HepG2 (cell line): Measurements from ENCODE around the gene MUCL3. TPM values are rescaled to one million over a fixed set of nuclear protein-coding genes. Genes with fewer than 3 reads are reported as not detected.

Source experiments
- ARID4A ChIP-seq: sonication (generic); formaldehyde crosslinking; IDR thresholded peaks from 2 replicates; pipeline ENCODE4 v1.5.0; 2020; ENCODE audit warnings: mild to moderate bottlenecking, missing genetic modification reagents, borderline replicate concordance
- ATF2 ChIP-seq: sonication (generic); formaldehyde crosslinking; IDR thresholded peaks from 2 replicates; pipeline ENCODE4 v1.4.0; 2020; ENCODE audit warnings: missing genetic modification reagents
- ATF7-NPFF ChIP-seq: sonication (generic); formaldehyde crosslinking; IDR thresholded peaks from 2 replicates; pipeline ENCODE4 v1.8.1; 2023; ENCODE audit warnings: mild to moderate bottlenecking, low read depth, missing genetic modification reagents, moderate library complexity
- BCL3 ChIP-seq: sonication (generic); formaldehyde crosslinking; IDR thresholded peaks from 2 replicates; pipeline ENCODE4 v1.5.1; 2020; ENCODE audit warnings: mild to moderate bottlenecking, missing genetic modification reagents, moderate library complexity
- BHLHE40 ChIP-seq: IDR thresholded peaks from 2 replicates; pipeline ENCODE4 v1.6.1; 2011; ENCODE audit warnings: low read length, improper control_type of control experiment
- ELF3 ChIP-seq: IDR thresholded peaks from 2 replicates; pipeline ENCODE4 v1.6.1; 2016; ENCODE audit warnings: missing genetic modification reagents, missing compliant biosample characterization
- ELF4 ChIP-seq: sonication (generic); formaldehyde crosslinking; IDR thresholded peaks from 2 replicates; pipeline ENCODE4 v1.5.0; 2020; ENCODE audit warnings: missing genetic modification reagents, mild to moderate bottlenecking, moderate library complexity, borderline replicate concordance
- IKZF5 ChIP-seq: IDR thresholded peaks from 2 replicates; pipeline ENCODE4 v1.6.1; 2018; ENCODE audit warnings: missing genetic modification reagents, mild to moderate bottlenecking, missing compliant biosample characterization
- MED1 ChIP-seq: sonication (generic); formaldehyde crosslinking; IDR thresholded peaks from 2 replicates; pipeline ENCODE4 v1.4.0; 2020; ENCODE audit warnings: missing genetic modification reagents
- NFYC ChIP-seq: IDR thresholded peaks from 2 replicates; pipeline ENCODE4 v1.6.1; 2016; ENCODE audit warnings: missing genetic modification reagents, missing compliant biosample characterization
- RAD21 ChIP-seq: fragments of 450-650 bp; formaldehyde crosslinking; IDR thresholded peaks from 2 replicates; pipeline ENCODE4 v1.5.0; 2020; ENCODE audit warnings: mild to moderate bottlenecking
- SSRP1 ChIP-seq: IDR thresholded peaks from 2 replicates; pipeline ENCODE4 v1.6.1; 2016; ENCODE audit warnings: control low read depth
- STAG1 ChIP-seq: sonication (generic); formaldehyde crosslinking; IDR thresholded peaks from 2 replicates; pipeline ENCODE4 v1.4.0; 2020; ENCODE audit warnings: missing genetic modification reagents
- ZBTB33 ChIP-seq: sonication (generic); formaldehyde crosslinking; IDR thresholded peaks from 2 replicates; pipeline ENCODE4 v1.4.0; 2020; ENCODE audit warnings: missing genetic modification reagents
- ZNF362 ChIP-seq: sonication (generic); formaldehyde crosslinking; IDR thresholded peaks from 2 replicates; pipeline ENCODE4 v1.4.0; 2020; ENCODE audit warnings: missing genetic modification reagents, mild to moderate bottlenecking, borderline replicate concordance
- ZNF772 ChIP-seq: sonication (generic); formaldehyde crosslinking; IDR thresholded peaks from 2 replicates; pipeline ENCODE4 v1.5.0; 2020; ENCODE audit warnings: mild to moderate bottlenecking, missing genetic modification reagents
- ZNF879 ChIP-seq: sonication (generic); formaldehyde crosslinking; IDR thresholded peaks from 2 replicates; pipeline ENCODE4 v1.8.1; 2023; ENCODE audit warnings: missing genetic modification reagents
- ZNF891 ChIP-seq: sonication (generic); formaldehyde crosslinking; IDR thresholded peaks from 2 replicates; pipeline ENCODE4 v1.5.0; 2020; ENCODE audit warnings: mild to moderate bottlenecking, missing genetic modification reagents
- polyA plus RNA-seq, 8 experiments: library from polyadenylated mRNA; depleted of rRNA in 3 of 8; stranded (reverse) in 7 of 8; unstranded in 1 of 8; fragments of >200 nt; fragmentation: Illumina TruSeq in 4 of 8; extraction: Trizol in 4 of 8; gene quantifications; 2 replicates each; pipeline versions ENCODE4 v1.2.1 to v1.2.3, GENCODE V29; 2011 to 2016; ENCODE audit warnings: low read depth in 4 of 8, missing spikeins in 1 of 8, mixed read lengths in 1 of 8; ENCODE audit not compliant: insufficient read depth in 1 of 8
- total RNA-seq, 5 experiments: library from RNA; depleted of rRNA; stranded (reverse); fragments of >200 nt; fragmentation: Illumina TruSeq; extraction: Trizol; gene quantifications; 2 replicates each; pipeline ENCODE4 v1.2.3, GENCODE V29; 2016; ENCODE audit warnings: low read depth in 1 of 5

MUCL3 gene
- total and polyA plus RNA-seq, 2 of the 13 experiments (the other 11 are each of a cell fraction or from before 2014, with no cell fraction given), result not detected

GRCh38 chr6:30915591-30915946, 25.2 kb upstream of the MUCL3 start (continued):
- TF ChIP-seq ZBTB33 (0 out of 2 replicates have a peak, but pooled peaks have one; percentile 6), ELF3 (CRISPR knock-in tag) (0 out of 2 replicates have a peak, but pooled peaks have one; percentile 32), ZNF891 (0 out of 2 replicates have a peak, but pooled peaks have one; percentile 59), ATF7-NPFF (CRISPR knock-in tag) (0 out of 2 replicates have a peak, but pooled peaks have one; percentile 16), BCL3 (CRISPR knock-in tag) (no peak), SSRP1 (CRISPR knock-in tag) (0 out of 2 replicates have a peak, but pooled peaks have one; percentile 35), IKZF5 (CRISPR knock-in tag) (0 out of 2 replicates have a peak, but pooled peaks have one; percentile 19), STAG1 (CRISPR knock-in tag) (peak; percentile 81), MED1 (no peak), ZNF879 (CRISPR knock-in tag) (no peak), ELF4 (no peak), BHLHE40 (no peak), ARID4A (CRISPR knock-in tag) (0 out of 2 replicates have a peak, but pooled peaks have one; percentile 21), ZNF362 (CRISPR knock-in tag) (peak; percentile 85), ZNF772 (peak; percentile 60; the same call in 1 of the 2 replicates), RAD21 (CRISPR knock-in tag) (peak; percentile 44; the same call in 1 of the 2 replicates), NFYC (no peak), ATF2 (CRISPR knock-in tag) (0 out of 2 replicates have a peak, but pooled peaks have one; percentile 8)
